Immature natural killer cell (primary cell): ENCODE results near the gene PPIL4. TPM values are rescaled to one million over a fixed set of nuclear protein-coding genes. Genes with fewer than 3 reads are reported as not detected.
A peak's percentile ranks its signal among the peaks of the same experiment; 100 is the strongest.
"Not testable (repeated sequence)": the region's sequence is repeated elsewhere in the genome, so short reads cannot be mapped to it uniquely, and the experiment has no call there.

Source experiments
- DNase-seq, 3 donors: peaks; one replicate each; pipeline ENCODE4 v3.0.0; 2022; ENCODE audit warnings: mixed read lengths in 1 of 3
- H3K27ac Mint-ChIP-seq, 6 donors: one replicate each; pipeline ENCODE4 v1.8.0; 2020; ENCODE audit warnings: mixed read lengths in 6 of 6, mild to moderate bottlenecking in 5 of 6, inconsistent platforms in 4 of 6, moderate library complexity in 3 of 6
- H3K27me3 Mint-ChIP-seq, 3 donors: one replicate each; pipeline ENCODE4 v1.8.0; 2020 to 2021; ENCODE audit warnings: low read depth in 3 of 3, mild to moderate bottlenecking in 3 of 3, mixed read lengths in 3 of 3, moderate library complexity in 3 of 3, inconsistent platforms in 1 of 3
- H3K36me3 Mint-ChIP-seq, 3 donors: one replicate each; pipeline ENCODE4 v1.8.0; 2020; ENCODE audit warnings: mixed read lengths in 3 of 3, inconsistent platforms in 2 of 3, mild to moderate bottlenecking in 2 of 3
- H3K4me1 Mint-ChIP-seq, 2 donors: one replicate each; pipeline ENCODE4 v1.8.0; 2020; ENCODE audit warnings: inconsistent platforms in 2 of 2, mild to moderate bottlenecking in 2 of 2, mixed read lengths in 2 of 2, moderate library complexity in 1 of 2
- H3K4me3 Mint-ChIP-seq, 5 donors: one replicate each; pipeline ENCODE4 v1.8.0; 2020; ENCODE audit warnings: mild to moderate bottlenecking in 5 of 5, mixed read lengths in 5 of 5, inconsistent platforms in 3 of 5, moderate library complexity in 3 of 5
- H3K9me3 Mint-ChIP-seq, 6 donors: one replicate each; pipeline ENCODE4 v1.8.0; 2020; ENCODE audit warnings: mild to moderate bottlenecking in 6 of 6, mixed read lengths in 6 of 6, inconsistent platforms in 4 of 6, moderate library complexity in 3 of 6
- polyA plus RNA-seq, 3 donors: library from polyadenylated mRNA; unstranded; fragments of 300-500 nt; fragmentation: Illumina TruSeq; gene quantifications; one replicate each; pipeline ENCODE4 v1.2.3, GENCODE V29; 2021

The PPIL4 gene
- polyA plus RNA-seq, 3 donors from 2014 or later, result 5.2 to 13.1 (median 9.4) TPM

DNA sequence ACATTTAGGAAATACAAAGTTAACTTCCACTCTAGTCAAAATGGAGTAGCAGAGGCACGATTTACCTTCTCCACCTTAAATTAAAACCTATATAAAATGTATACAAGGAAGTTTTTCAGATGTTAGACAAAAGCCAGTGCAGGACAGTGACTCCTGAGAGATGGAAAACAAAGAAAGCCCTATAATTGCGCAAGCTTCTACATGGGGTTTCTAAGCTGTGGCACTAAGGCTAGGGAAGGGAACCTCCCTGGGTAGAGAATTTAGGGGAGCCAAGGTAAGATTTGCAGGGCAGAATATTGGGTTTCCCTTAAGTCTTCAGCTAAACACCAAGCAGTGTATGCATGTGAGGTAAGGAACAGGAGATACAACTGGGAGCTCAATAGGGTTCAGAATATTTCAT is 42.6 kb downstream of the PPIL4 start:
- Mint-ChIP-seq H3K36me3 (peaks cover 0 to 29% (median 14%) of the 10 kb centered on the region in 3 donors), H3K4me3 (no peak overlapping the region)

DNA sequence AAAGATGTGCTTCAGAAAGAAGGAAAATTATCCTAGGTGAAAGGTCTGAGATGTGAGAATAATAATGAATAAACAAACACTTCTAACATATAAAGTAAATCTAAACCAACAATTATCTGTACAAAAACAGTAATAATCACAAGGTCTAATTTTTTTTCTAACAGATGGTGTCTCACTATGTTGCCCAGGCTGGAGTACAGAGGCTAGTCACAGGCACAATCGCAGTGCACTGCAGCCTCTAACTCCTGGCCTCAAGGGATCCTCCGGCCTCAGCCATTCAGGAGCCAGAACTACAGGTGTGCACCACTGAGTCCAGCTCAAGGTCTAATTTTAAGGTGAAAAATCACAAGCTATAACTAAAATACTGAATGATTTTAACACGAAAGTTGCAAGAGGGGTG is 44.1 kb downstream of the PPIL4 start:
- Mint-ChIP-seq H3K4me3 (no peak overlapping the region), H3K27me3 (peaks cover 0 to 2% (median 2%) of the 10 kb centered on the region in 3 donors), H3K36me3 (peaks cover 0 to 29% (median 14%) of the 10 kb centered on the region in 3 donors), H3K4me1 (no peaks in the 10 kb centered on the region), H3K27ac (peak overlapping the region in 1 of 6 donors; percentile 74), H3K9me3 (no peaks in the 10 kb centered on the region)
- DNase-seq, result no peak

More for the DNA sequence above, 42.6 kb downstream of the PPIL4 start:
- H3K4me1 Mint-ChIP-seq, result no peaks in the 10 kb centered on the region
- H3K27me3 Mint-ChIP-seq, result peaks cover 0 to 2% (median 2%) of the 10 kb centered on the region in 3 donors
- DNase-seq, result no peak
- no peaks in the 10 kb centered on the region for H3K9me3 Mint-ChIP-seq
- H3K27ac Mint-ChIP-seq, result no peak overlapping the region

DNA sequence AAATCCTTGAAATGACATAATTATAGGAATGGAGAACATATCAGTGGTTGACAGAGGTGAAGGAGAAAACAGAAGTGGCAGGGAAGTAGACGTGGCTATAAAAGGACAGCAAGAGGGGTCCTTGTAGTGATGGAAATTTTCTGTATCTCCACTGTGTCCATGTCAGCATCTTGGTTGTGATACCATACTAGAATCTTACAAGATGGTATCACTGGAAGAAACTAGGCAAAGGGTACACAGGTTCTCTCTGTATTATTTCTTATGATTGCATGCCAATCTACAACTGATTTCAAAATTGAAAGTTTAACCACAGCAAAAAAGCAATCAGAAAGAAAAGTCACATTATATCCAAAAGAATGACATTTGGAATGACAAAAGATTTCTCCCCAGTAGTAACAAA is 44.6 kb downstream of the PPIL4 start:
- peaks cover 0 to 2% (median 2%) of the 10 kb centered on the region in 3 donors for H3K27me3 Mint-ChIP-seq
- H3K36me3 Mint-ChIP-seq, result peaks cover 1 to 29% (median 14%) of the 10 kb centered on the region in 3 donors
- no peak for DNase-seq
- no peak overlapping the region for H3K4me3 Mint-ChIP-seq
- H3K9me3 Mint-ChIP-seq, result no peaks in the 10 kb centered on the region
- no peak overlapping the region for H3K27ac Mint-ChIP-seq
- no peaks in the 10 kb centered on the region for H3K4me1 Mint-ChIP-seq

DNA sequence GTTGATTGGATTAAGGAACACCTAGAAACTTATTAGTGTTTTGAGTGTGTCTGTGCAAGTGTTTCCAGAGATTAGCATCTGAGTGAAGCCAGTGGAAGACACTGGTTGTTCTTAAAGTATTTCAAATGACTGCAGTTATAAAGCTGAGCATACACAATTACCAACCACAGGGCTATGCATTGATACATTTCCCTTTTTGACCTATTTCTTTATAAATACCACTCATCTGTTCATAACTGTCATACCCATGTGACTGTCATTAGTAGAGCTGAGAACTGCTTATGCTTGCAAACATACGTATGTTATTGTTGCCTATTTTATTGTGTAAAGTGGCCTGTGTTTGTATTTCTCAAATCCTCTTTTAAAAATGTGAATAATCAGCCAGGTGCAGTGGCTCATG is 45.7 kb downstream of the PPIL4 start:
- H3K27me3 Mint-ChIP-seq, result peaks cover 0 to 2% (median 0%) of the 10 kb centered on the region in 3 donors
- no peaks in the 10 kb centered on the region for H3K9me3 Mint-ChIP-seq
- peak overlapping the region in 1 of 6 donors; percentile 34 for H3K27ac Mint-ChIP-seq
- peaks cover 4 to 19% (median 7%) of the 10 kb centered on the region in 3 donors for H3K36me3 Mint-ChIP-seq
- no peaks in the 10 kb centered on the region for H3K4me1 Mint-ChIP-seq
- H3K4me3 Mint-ChIP-seq, result no peak overlapping the region
- no peak for DNase-seq

DNA sequence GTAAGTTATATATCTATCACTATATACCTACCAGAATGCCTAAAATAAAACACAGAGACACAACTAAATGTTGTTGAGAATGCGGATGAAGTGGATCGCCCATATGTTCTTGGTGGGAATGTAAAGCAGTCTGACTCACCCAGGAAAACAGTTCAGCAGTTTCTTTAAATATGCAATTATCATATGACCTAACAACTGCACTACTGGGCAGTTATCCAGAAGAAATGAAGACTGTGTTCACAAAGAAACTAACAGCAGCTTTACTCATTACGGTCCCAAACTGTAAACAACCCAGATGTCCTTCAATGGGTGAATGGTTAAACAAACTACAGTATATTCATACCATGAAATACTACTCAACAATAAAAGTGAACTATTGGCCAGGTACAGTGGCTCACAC is 46.8 kb downstream of the PPIL4 start:
- no peak for DNase-seq
- Mint-ChIP-seq H3K4me3 (no peak overlapping the region), H3K27ac (no peak overlapping the region), H3K36me3 (peaks cover 4 to 15% (median 10%) of the 10 kb centered on the region in 3 donors), H3K4me1 (no peaks in the 10 kb centered on the region), H3K9me3 (no peaks in the 10 kb centered on the region), H3K27me3 (peaks cover 0 to 2% (median 0%) of the 10 kb centered on the region in 3 donors)

DNA sequence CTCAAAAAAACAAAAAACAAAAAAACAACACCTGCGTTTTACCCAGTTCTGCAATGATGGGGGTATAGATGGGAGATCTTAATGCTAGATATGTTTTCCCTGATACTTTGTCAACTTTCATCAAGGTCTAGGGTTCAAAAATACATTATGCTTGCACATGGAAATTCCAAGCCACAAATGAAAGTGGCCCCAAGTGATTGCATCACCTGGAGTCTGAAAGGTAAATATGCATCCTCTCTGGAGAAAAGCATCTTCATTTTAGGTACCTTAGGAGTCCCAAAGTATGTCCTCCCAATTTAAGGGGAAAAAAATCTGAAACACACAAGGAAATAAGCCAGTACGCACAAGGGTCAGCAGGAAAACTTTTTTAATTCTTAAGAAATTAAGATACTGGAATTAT is 48.5 kb downstream of the PPIL4 start:
- Mint-ChIP-seq H3K36me3 (peaks cover 0 to 10% (median 7%) of the 10 kb centered on the region in 3 donors), H3K9me3 (no peaks in the 10 kb centered on the region), H3K27ac (no peak overlapping the region), H3K27me3 (no peaks in the 10 kb centered on the region), H3K4me3 (no peak overlapping the region), H3K4me1 (no peaks in the 10 kb centered on the region)
- no peak for DNase-seq

DNA sequence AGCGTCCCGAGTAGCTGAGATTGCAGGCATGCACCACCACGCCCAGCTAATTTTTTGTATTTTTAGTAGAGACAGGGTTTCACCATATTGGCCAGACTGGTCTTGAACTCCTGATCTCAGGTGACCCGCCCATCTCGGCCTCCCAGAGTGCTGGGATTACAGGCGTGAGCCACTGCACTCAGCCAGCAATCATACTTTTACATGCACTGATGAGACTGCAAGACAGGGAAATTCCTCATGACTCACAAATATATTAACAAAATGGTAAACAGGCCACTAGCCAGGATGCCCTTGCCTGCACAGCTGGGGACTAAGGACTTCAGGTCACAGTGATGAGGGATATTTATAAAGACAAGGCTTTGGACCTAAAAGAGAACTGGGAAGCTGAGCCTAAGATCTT is 49.2 kb downstream of the PPIL4 start:
- not testable (repeated sequence) for H3K4me3 Mint-ChIP-seq, DNase-seq, H3K4me1 Mint-ChIP-seq

DNA sequence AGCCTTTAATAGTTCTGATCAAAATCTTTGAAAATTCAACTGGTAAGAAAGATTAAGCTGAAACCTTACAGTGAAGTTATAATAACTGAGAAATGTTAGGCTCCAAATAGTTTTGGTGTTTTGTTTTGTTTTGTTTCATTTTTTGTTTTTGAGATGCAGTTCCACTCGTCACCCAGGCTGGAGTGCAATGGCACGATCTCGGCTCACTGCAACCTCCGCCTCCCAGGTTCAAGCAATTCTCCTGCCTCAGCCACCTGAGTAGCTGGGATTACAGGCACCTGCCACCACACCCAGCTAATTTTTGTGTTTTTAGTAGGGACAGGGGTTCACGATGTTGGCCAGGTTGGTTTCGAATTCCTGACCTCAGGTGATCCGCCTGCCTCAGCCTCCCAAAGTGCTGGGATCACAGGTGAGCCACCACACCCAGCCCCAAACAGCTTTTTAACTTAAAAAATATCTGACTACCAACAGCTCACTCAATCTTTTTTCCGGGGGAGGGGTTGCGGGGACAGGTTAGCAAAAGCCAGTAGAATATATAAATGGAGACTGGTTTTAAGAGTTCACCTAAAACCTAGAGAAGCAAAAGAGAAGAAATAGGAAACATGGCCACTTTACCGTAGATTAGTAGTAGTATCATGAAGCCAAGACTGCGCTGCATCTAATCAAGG is 50.4 kb downstream of the PPIL4 start:
- H3K4me1 Mint-ChIP-seq, H3K27ac Mint-ChIP-seq, H3K9me3 Mint-ChIP-seq, H3K4me3 Mint-ChIP-seq, H3K27me3 Mint-ChIP-seq, DNase-seq: not testable (repeated sequence)
- peaks cover 0 to 10% (median 0%) of the 10 kb centered on the region in 3 donors for H3K36me3 Mint-ChIP-seq

More for the DNA sequence above, 49.2 kb downstream of the PPIL4 start:
- peaks cover 0 to 10% (median under 1%) of the 10 kb centered on the region in 3 donors for H3K36me3 Mint-ChIP-seq
- H3K27me3 Mint-ChIP-seq, H3K27ac Mint-ChIP-seq, H3K9me3 Mint-ChIP-seq: not testable (repeated sequence)

DNA sequence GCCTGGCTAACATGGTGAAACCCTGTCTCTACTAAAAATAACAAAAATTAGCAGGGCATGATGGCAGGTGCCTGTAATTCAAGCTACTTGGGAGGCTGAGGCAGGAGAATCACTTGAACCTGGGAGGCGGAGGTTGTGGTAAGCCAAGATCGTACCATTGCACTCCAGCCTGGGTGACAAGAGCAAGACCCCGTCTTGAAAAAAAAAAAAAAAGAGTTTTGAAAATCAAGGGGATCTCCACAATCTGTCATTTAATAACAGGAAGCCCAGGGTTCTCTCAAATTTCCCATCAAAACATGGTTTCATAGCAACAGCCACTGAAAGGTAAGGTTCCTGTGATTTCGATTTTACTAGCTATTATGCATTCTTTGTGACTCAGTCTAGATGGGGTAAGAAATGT is 51.0 kb downstream of the PPIL4 start:
- peaks cover 0 to 10% (median 0%) of the 10 kb centered on the region in 3 donors for H3K36me3 Mint-ChIP-seq
- H3K9me3 Mint-ChIP-seq, H3K4me1 Mint-ChIP-seq, H3K4me3 Mint-ChIP-seq, H3K27ac Mint-ChIP-seq, DNase-seq, H3K27me3 Mint-ChIP-seq: not testable (repeated sequence)

DNA sequence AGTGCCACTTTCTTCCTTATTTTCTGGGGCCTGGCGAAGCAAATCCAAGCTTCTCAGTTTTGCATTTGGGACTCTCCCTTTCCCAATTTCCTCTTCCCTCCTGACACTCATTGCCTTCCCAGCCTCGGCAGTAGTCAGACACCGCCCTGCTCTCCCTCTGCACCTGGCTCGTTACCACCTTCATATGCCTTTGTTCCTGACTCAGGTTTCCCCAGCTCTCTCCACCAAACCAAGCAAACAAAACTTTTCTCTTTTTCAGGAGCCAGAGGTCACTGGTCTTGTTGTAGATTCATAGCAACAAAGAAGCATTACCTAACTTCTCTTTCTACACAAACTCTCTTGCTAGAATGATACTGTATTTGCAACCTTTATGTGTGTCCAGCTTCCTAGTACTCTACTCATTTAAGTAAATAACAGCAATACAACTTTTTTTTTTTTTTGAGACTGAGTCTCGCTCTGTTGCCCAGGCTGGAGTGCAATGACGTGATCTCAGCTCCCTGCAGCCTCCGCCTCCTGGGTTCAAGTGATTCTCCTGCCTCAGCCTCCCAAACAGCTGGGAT is 52.0 kb downstream of the PPIL4 start:
- peaks cover 0 to 10% (median 0%) of the 10 kb centered on the region in 3 donors for H3K36me3 Mint-ChIP-seq
- no peak for DNase-seq
- no peaks in the 10 kb centered on the region for H3K9me3 Mint-ChIP-seq
- no peak overlapping the region for H3K27ac Mint-ChIP-seq
- H3K4me3 Mint-ChIP-seq, result no peak overlapping the region
- H3K27me3 Mint-ChIP-seq, result no peaks in the 10 kb centered on the region
- no peaks in the 10 kb centered on the region for H3K4me1 Mint-ChIP-seq

DNA sequence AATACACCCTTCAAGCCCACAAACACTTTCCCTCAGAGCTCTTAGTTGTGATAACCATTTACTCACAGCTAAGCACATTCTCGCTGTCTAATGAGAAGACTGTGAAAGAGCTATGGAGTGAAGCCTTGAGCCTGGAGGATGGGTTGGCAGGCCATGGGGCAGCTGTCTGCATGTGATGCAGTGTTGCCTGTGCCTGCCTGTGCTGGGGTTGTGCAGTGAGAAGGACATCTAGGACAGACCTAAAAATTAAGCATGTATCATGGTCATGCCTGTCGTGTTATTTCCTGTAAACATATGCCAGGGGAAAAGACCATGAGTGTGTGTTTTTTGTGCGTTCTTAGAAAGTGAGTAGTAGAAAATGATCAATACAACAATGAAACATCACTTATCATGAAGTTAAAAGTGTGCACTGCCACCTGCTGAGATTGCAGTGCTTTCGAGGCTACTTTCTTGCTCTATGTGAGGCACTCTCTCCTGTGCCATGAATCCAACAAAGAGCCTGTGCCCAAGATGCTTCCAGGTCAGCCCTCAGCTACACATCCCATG is 53.0 kb downstream of the PPIL4 start:
- Mint-ChIP-seq H3K4me1 (no peaks in the 10 kb centered on the region), H3K9me3 (no peaks in the 10 kb centered on the region), H3K27ac (no peak overlapping the region), H3K4me3 (no peak overlapping the region), H3K36me3 (peaks cover 0 to 10% (median 0%) of the 10 kb centered on the region in 3 donors), H3K27me3 (no peaks in the 10 kb centered on the region)
- DNase-seq, result no peak

DNA sequence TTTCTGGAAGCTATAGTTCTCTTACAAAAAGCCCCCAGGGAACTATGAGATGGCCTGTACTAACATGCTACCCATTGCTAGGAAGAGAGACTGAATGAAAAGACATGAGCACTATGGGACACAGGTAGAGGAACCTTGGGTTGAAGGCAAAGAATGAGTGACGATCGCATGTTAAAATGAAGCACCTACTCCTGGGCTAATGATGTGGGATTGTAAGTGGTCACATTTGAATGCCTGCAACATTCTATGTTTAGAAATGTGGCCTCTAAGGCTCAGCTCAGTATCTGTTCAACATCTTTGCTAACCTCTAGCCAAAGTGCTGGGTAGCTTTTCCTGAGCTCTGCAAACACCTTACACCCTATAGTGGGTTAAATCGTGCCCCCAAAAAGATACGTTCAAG is 55.9 kb downstream of the PPIL4 start:
- Mint-ChIP-seq H3K27me3 (peaks cover 0 to 4% (median 3%) of the 10 kb centered on the region in 3 donors), H3K4me1 (peaks cover 6 to 9% of the 10 kb centered on the region in 2 donors), H3K9me3 (no peaks in the 10 kb centered on the region), H3K36me3 (peaks cover 0 to 3% (median 0%) of the 10 kb centered on the region in 3 donors), H3K27ac (no peak overlapping the region), H3K4me3 (no peak overlapping the region)
- DNase-seq, result no peak

DNA sequence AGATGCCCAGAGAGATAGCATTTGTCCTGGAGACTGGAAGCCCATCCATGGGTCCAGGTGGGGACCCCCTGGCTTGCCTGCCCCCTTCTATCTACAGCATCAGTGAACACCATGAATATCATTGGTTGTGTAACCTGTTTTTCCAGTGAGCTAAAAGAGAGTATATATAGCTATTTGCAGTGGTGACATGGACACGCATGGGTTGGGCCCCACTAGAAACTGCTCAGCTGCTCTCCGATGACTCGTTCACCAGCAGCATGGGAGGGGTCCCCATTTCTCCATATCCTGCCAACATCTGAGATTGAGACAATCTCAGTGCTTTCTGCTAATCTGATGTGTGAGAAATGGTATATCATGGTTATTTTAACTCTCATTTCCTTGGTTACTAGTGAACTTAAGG is 57.0 kb downstream of the PPIL4 start:
- Mint-ChIP-seq H3K27me3 (peaks cover 0 to 7% (median 7%) of the 10 kb centered on the region in 3 donors), H3K4me1 (peaks cover 10 to 19% of the 10 kb centered on the region in 2 donors), H3K36me3 (no peaks in the 10 kb centered on the region), H3K9me3 (no peaks in the 10 kb centered on the region), H3K4me3 (no peak overlapping the region), H3K27ac (no peak overlapping the region)
- DNase-seq, result no peak

DNA sequence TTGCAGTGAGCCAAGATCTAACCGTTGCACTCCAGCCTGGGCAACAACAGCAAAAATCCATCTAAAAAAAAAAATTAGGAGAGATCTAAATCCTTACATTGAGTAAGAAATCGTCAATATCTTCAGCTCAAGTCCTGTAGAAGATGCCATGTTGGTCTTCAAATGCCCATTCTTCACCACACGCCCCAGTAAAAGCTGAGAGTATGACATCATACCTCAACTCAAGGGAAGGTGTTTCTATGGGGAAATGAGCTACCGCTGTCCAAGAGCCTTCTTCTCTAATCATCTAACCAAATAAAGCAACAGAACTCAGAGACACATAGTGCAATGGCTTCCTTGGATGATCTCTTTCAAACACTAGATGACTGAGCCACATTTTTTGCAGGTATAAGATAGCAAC is 58.5 kb downstream of the PPIL4 start:
- Mint-ChIP-seq H3K36me3 (no peaks in the 10 kb centered on the region), H3K27me3 (peaks cover 1 to 7% (median 7%) of the 10 kb centered on the region in 3 donors), H3K4me3 (no peak overlapping the region), H3K4me1 (peaks cover 16 to 34% of the 10 kb centered on the region in 2 donors), H3K27ac (no peak overlapping the region), H3K9me3 (no peaks in the 10 kb centered on the region)
- DNase-seq, result no peak
